CD14-positive monocyte (primary cell): ENCODE measurements around the gene SPC25. TPM values are rescaled to one million over a fixed set of nuclear protein-coding genes. Genes with fewer than 3 reads are reported as not detected.
A peak's percentile ranks its signal among the peaks of the same experiment; 100 is the strongest.

Experiments used
- DNase-seq, 3 donors: peaks; one replicate each; pipeline ENCODE4 v3.0.0-alpha.2; 2011 to 2022
- H2AFZ ChIP-seq: 2 replicates; pipeline ENCODE4 v1.6.0; 2012; ENCODE audit warnings: mild to moderate bottlenecking, low read depth, low read length, inconsistent platforms; ENCODE audit not compliant: insufficient read depth, poor library complexity, severe bottlenecking
- H3K27ac ChIP-seq, 2 donors: 1 replicate in 1 of 2; 2 replicates in 1 of 2; pipeline ENCODE4 v1.5.1; 2012 to 2013; ENCODE audit warnings: low read length in 2 of 2, control low read depth in 1 of 2, inconsistent platforms in 1 of 2, low read depth in 1 of 2, mild to moderate bottlenecking in 1 of 2
- H3K27me3 ChIP-seq, 2 donors: one replicate each; pipeline versions ENCODE4 v1.6.0 to v1.6.1; 2011 to 2013; ENCODE audit warnings: low read length in 2 of 2; ENCODE audit not compliant: control insufficient read depth in 2 of 2, insufficient read depth in 2 of 2
- H3K36me3 ChIP-seq, 2 donors: replicated peaks in 1 of 2; 1 replicate in 1 of 2; 2 replicates in 1 of 2; pipeline versions ENCODE4 v1.5.1 to v1.6.1; 2012 to 2013; ENCODE audit warnings: low read length in 2 of 2, control low read depth in 1 of 2, inconsistent platforms in 1 of 2, mild to moderate bottlenecking in 1 of 2; ENCODE audit not compliant: insufficient read depth in 2 of 2, control insufficient read depth in 1 of 2
- H3K4me1 ChIP-seq, 2 donors: 1 replicate in 1 of 2; 2 replicates in 1 of 2; pipeline versions ENCODE4 v1.5.1 to v1.6.1; 2012 to 2013; ENCODE audit warnings: low read length in 2 of 2, control low read depth in 1 of 2, inconsistent platforms in 1 of 2, mild to moderate bottlenecking in 1 of 2, moderate library complexity in 1 of 2; ENCODE audit not compliant: insufficient read depth in 2 of 2, control insufficient read depth in 1 of 2
- H3K4me2 ChIP-seq: replicated peaks from 2 replicates; pipeline ENCODE3; 2012; ENCODE audit warnings: low read length, moderate library complexity, mild to moderate bottlenecking; ENCODE audit not compliant: poor library complexity, severe bottlenecking; ENCODE audit errors: extremely low read depth
- H3K4me3 ChIP-seq, 3 experiments: fragments of 200-600 bp in 1 of 3; sonication (generic) in 1 of 3; replicated peaks in 1 of 3; 1 replicate in 2 of 3; 2 replicates in 1 of 3; pipeline ENCODE4 v1.5.1; 2011 to 2013; ENCODE audit warnings: low read length in 3 of 3, mild to moderate bottlenecking in 3 of 3, control low read depth in 2 of 3, low read depth in 2 of 3, inconsistent platforms in 1 of 3, moderate library complexity in 1 of 3
- H3K79me2 ChIP-seq: 2 replicates; pipeline ENCODE4 v1.6.0; 2012; ENCODE audit warnings: mild to moderate bottlenecking, control low read depth, inconsistent platforms, low read length, moderate library complexity; ENCODE audit not compliant: insufficient read depth
- H3K9ac ChIP-seq: 2 replicates; pipeline ENCODE4 v1.6.0; 2017; ENCODE audit warnings: low read length, mild to moderate bottlenecking; ENCODE audit not compliant: insufficient read depth, poor library complexity, severe bottlenecking
- H3K9me3 ChIP-seq, 2 donors: replicated peaks in 1 of 2; 1 replicate in 1 of 2; 2 replicates in 1 of 2; pipeline versions ENCODE4 v1.5.1 to v1.6.1; 2012 to 2013; ENCODE audit warnings: low read length in 2 of 2, control low read depth in 1 of 2; ENCODE audit not compliant: control insufficient read depth in 1 of 2, insufficient read depth in 1 of 2
- H4K20me1 ChIP-seq: 2 replicates; pipeline ENCODE4 v1.6.0; 2012; ENCODE audit warnings: mild to moderate bottlenecking, low read length, control low read depth, moderate library complexity; ENCODE audit not compliant: insufficient read depth
- H3K27ac Mint-ChIP-seq, 7 donors: one replicate each; pipeline ENCODE4 v1.8.0; 2020; ENCODE audit warnings: mild to moderate bottlenecking in 7 of 7, mixed read lengths in 7 of 7, moderate library complexity in 6 of 7, inconsistent platforms in 2 of 7
- H3K27me3 Mint-ChIP-seq, 3 donors: one replicate each; pipeline ENCODE4 v1.8.0; 2021 to 2022; ENCODE audit warnings: low read depth in 3 of 3, mild to moderate bottlenecking in 3 of 3, mixed read lengths in 3 of 3, moderate library complexity in 3 of 3, inconsistent platforms in 1 of 3
- H3K36me3 Mint-ChIP-seq, 2 donors: one replicate each; pipeline ENCODE4 v1.8.0; 2020; ENCODE audit warnings: mixed read lengths in 2 of 2, inconsistent platforms in 1 of 2, mild to moderate bottlenecking in 1 of 2
- H3K4me1 Mint-ChIP-seq: one replicate; pipeline ENCODE4 v1.8.0; 2020; ENCODE audit warnings: mild to moderate bottlenecking, mixed read lengths
- H3K4me3 Mint-ChIP-seq, 2 donors: one replicate each; pipeline ENCODE4 v1.8.0; 2020; ENCODE audit warnings: mild to moderate bottlenecking in 2 of 2, mixed read lengths in 2 of 2, moderate library complexity in 1 of 2
- H3K9me3 Mint-ChIP-seq, 7 donors: one replicate each; pipeline ENCODE4 v1.8.0; 2020 to 2022; ENCODE audit warnings: mixed read lengths in 7 of 7, mild to moderate bottlenecking in 6 of 7, moderate library complexity in 6 of 7, inconsistent platforms in 2 of 7
- WGBS: methylation state at CpG from one replicate; pipeline ENCODE4 v1.1.5; 2013; ENCODE audit warnings: missing lambda C conversion rate; ENCODE audit not compliant: insufficient coverage; 5-methylcytosine and 5-hydroxymethylcytosine counted together
- intact Hi-C, 2 donors: fragments of 100-400 bp; cut with micrococcal nuclease; formaldehyde crosslinking; loops; one replicate each; pipeline versions ENCODE4 v1.15.0 to v1.15.1; 2023
- polyA plus RNA-seq, 3 donors: library from polyadenylated mRNA; depleted of rRNA in 1 of 3; unstranded in 2 of 3; stranded (reverse) in 1 of 3; fragments of 300-500 nt in 2 of 3; fragments of >200 nt in 1 of 3; fragmentation: Illumina TruSeq in 2 of 3; gene quantifications; 1 replicate in 2 of 3; 2 replicates in 1 of 3; pipeline ENCODE4 v1.2.3, GENCODE V29; 2012 to 2021
- TF ChIP-seq, protein P1 (sequence below): fragments of 200-600 bp; IDR thresholded peaks from one replicate; pipeline ENCODE4 v1.8.0; 2022; ENCODE audit warnings: antibody characterized with exemption, mild to moderate bottlenecking

The SPC25 gene
- polyA plus RNA-seq, 3 donors = not detected

DNA sequence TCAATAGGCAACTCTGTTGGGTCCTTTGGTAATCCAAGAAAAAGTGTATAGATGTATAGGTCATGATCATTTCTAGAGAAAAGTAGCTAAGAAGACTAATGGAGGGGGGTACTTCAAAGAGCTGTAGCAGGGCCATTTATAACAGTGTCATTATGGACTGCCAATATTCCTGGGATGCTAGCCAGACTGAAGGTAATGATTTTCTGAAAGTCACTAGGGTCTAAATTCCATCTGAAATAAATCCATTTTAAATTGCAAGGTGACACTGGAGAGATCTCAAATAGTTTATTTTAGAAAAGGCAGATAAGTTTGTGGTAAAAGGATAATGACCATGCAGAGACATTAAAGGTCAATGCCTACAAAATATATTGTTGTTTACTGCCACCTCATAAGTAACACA, 4.5 kb upstream of the SPC25 start:
- Mint-ChIP-seq H3K4me1 (peaks cover 19% of the 10 kb centered on the region), H3K36me3 (no peaks in the 10 kb centered on the region), H3K9me3 (no peaks in the 10 kb centered on the region), H3K27ac (no peak overlapping the region), H3K27me3 (peaks cover 3 to 8% (median 7%) of the 10 kb centered on the region in 3 donors), H3K4me3 (no peak overlapping the region)
- Histone ChIP-seq H3K27me3 (peaks cover 3% of the 10 kb centered on the region in 2 donors), H3K36me3 (no peaks in the 10 kb centered on the region), H3K4me3 (no peak overlapping the region), H3K4me1 (peaks cover 7 to 11% of the 10 kb centered on the region in 2 donors), H3K27ac (no peak overlapping the region), H3K9me3 (no peaks in the 10 kb centered on the region), H3K79me2 (peaks cover 5% of the 10 kb centered on the region), H3K4me2 (no peak overlapping the region), H2AFZ (no peak overlapping the region), H4K20me1 (no peaks in the 10 kb centered on the region), H3K9ac (no peak overlapping the region)
- TF ChIP-seq, protein P1, sequence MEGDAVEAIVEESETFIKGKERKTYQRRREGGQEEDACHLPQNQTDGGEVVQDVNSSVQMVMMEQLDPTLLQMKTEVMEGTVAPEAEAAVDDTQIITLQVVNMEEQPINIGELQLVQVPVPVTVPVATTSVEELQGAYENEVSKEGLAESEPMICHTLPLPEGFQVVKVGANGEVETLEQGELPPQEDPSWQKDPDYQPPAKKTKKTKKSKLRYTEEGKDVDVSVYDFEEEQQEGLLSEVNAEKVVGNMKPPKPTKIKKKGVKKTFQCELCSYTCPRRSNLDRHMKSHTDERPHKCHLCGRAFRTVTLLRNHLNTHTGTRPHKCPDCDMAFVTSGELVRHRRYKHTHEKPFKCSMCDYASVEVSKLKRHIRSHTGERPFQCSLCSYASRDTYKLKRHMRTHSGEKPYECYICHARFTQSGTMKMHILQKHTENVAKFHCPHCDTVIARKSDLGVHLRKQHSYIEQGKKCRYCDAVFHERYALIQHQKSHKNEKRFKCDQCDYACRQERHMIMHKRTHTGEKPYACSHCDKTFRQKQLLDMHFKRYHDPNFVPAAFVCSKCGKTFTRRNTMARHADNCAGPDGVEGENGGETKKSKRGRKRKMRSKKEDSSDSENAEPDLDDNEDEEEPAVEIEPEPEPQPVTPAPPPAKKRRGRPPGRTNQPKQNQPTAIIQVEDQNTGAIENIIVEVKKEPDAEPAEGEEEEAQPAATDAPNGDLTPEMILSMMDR = no peak
- no peak for DNase-seq
- intact Hi-C loops = no loop called here

- no peaks in the 10 kb centered on the region for H3K36me3 Mint-ChIP-seq
- H2AFZ ChIP-seq = peak overlapping the region; percentile 0
- H3K27ac ChIP-seq = no peak overlapping the region
- no peak overlapping the region for H3K4me3 Mint-ChIP-seq
- H3K4me3 ChIP-seq = no peak overlapping the region
- WGBS = no CpG with 5 or more reads among the region's 1 CpG
- H3K4me1 ChIP-seq = peaks cover 10 to 17% of the 10 kb centered on the region in 2 donors
- intact Hi-C loops = no loop called here
- H3K27ac Mint-ChIP-seq = no peak overlapping the region
- peaks cover 3% of the 10 kb centered on the region in 2 donors for H3K27me3 ChIP-seq
- H3K79me2 ChIP-seq = peaks cover 11% of the 10 kb centered on the region
- H3K4me2 ChIP-seq = no peak overlapping the region
- TF ChIP-seq, protein P1 = no peak
- no peaks in the 10 kb centered on the region for H3K36me3 ChIP-seq
- H3K9me3 ChIP-seq = no peaks in the 10 kb centered on the region
- H3K9ac ChIP-seq = no peak overlapping the region
- no peaks in the 10 kb centered on the region for H3K9me3 Mint-ChIP-seq
- peaks cover 3 to 8% (median 7%) of the 10 kb centered on the region in 3 donors for H3K27me3 Mint-ChIP-seq
- H4K20me1 ChIP-seq = no peaks in the 10 kb centered on the region
- DNase-seq = no peak
- H3K4me1 Mint-ChIP-seq = peaks cover 23% of the 10 kb centered on the region
Measured at GRCh38 chr2:168894101-168894500, 3.9 kb upstream of the SPC25 start.
